ENCODE measurements around the gene ZDHHC8.

The ZDHHC8 gene

DNA sequence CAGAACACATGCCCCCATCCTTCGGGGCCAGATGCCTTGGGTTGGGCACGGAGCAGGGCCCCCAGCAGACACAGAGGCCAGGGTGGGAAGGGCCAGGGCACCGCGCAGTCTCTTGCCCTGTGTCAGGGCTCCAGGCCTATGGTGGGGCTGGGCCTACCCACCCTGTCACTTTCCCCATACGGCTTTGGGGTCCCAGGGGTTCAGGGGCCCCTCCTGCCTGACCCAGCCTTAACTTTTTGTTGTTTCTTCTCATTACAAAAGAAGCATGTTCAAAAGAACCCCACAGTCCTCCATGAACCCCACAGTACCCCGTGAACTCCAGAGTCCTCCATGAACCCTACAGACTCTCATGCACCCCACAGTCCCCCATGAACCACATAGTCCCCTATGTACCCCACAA lies 52.2 kb downstream of the ZDHHC8 start:
- no peak for DNase-seq

DNA sequence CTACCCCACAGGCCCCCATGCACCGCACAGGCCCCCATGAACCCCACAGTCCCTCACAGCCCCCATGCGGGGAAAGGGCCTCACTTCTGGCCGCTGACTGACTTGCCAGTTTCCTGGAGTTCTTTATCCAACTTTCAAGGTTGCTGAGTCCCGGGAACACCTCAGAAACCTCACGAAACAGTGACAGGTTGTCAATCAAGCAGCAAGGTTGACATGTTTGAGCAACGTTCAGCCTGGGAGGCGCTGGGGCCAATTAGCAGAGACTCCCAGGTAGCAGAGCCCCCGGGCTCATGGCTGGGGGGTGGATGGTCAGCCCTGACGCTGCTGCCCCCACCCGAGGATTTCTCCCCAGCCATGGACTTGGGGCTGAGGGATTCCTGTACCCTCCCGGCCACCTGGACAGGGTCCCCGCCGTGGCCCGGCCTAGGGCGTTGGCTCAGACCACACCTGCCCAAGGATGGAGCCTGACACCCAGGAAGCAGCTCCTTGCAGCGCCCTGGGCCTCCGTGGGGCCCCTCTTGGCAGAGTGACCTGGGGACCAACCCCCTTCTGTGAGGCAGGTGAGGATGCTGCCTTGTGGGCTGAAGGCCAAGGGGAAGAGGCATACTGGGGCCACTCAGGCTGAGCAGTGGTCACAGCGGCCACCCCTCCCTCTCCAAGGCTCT lies 53.0 kb downstream of the ZDHHC8 start:
- no peak for DNase-seq

DNA sequence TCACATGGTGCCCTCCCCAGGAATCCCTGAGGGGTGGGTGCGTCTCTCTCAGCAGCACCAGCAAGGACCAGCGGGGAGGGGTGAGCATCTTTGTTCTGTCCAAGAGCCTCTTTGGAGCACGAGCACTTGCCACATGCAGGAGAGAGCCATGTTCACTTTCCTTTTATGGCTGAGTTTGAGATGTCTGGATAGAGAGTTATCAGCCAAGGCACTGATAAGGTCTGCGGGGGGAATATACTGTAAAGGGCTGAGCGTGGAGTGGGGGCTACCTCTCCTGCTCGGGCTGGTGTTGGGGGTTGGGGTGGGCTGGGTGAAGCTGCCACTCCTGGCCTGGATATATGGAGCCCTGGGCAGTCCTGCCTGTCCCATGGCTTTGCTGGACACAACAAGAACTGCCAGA lies 54.1 kb downstream of the ZDHHC8 start:
- DNase-seq: no peak

GRCh38 chr22:20186183-20186870 lies 54.7 kb downstream of the ZDHHC8 start:
- DNase-seq: no peak

- no peak for DNase-seq
These were observed 55.4 kb downstream of the ZDHHC8 start for GRCh38 chr22:20186871-20187546.

DNA sequence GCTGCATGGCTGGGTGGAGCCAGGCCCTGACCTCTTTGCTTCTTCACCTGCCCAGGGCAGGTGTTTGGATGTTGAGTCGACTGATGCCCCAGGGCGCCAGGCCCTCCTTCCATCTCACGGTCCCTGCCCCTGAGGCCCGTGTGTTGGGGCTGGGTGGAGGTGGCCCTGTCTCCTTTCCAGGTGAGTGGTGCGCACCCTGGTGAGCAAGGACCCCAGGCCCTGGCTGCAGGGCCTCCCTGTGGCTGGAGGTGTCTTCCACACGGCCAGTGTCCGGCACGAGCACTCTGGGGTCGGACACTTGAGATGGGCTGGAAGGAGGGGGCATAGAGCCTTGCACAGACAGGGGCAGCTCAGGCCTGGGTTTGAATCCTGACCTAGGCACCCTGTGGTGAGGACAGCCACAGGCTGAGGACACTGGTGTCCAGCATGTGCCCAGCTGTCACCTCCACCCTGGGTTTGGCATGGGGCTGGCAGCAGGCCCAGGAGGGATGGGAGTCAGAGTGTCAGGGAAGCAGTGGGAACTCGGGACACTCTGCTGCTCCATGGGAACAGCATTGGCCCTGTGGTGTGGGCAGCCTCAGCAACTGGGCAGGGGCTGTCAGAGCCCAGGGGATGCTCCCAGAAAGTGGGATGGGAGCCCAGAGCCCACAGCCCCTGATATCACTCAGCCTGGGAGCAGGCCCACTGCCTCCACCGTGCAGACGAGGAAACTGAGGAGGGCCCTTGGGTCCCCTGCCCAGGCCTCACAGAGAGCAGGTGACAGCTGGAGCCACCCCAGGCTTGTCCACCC lies 56.4 kb downstream of the ZDHHC8 start:
- DNase-seq: no peak

DNA sequence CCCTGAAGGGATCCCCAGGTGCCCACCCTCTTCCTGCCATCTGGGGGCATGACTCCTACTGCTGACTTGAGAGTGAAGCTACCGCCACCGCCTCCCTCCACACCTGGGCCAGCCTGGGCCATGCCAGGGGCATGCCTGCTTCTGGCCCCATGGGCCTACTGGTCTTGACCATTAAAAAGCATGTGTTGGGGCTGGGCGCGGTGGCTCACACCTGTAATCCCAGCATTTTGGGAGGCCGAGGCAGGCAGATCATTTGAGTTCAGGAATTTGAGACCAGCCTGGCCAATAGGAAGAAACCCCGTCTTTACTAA lies 56.9 kb downstream of the ZDHHC8 start:
- no peak for DNase-seq

DNA sequence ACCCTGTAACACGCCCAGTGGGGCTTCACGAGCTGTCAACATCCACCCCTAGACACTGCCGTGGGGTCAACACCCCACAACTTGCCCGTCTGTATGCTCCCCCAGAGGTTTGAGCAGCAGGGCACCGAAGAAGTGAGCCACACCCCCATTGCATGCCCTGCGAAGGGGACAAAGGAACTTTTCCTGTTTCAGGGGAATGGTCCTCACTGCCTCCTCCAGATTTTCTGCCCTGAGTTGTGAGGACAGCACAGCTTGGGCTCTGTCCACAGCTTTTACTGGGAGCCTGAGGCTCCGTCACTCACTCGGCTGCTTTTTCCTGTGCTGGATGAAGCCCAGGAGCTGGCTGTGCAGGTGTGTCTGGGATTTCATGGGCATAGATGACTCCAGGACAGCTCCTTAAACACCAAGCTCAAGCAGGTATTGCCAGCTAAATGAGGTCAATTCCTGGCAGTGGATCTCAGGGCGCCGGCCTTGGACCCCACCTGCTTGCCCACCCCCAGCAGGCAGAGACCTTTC lies 59.5 kb downstream of the ZDHHC8 start:
- no peak for DNase-seq

DNA sequence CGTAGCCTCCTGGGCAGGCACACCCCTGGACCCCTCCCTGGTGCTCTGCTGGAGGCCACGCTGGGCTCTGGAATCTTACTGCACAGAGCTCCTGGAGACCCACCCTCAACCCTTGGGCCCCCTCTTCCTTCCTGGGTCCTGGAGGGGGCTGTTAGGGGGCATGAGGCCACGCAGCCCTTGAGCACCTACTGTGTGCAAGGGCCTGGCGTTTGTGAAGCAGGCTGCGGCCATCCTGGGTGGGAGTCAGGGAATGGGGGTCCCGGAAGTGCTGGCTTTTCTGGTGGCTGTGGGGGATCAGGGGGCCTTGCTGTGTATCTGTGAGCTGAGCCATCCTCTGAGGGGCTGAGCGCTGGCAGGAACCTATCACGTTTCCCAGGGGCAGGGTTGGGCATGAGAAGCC lies 60.2 kb downstream of the ZDHHC8 start:
- DNase-seq: no peak

DNA sequence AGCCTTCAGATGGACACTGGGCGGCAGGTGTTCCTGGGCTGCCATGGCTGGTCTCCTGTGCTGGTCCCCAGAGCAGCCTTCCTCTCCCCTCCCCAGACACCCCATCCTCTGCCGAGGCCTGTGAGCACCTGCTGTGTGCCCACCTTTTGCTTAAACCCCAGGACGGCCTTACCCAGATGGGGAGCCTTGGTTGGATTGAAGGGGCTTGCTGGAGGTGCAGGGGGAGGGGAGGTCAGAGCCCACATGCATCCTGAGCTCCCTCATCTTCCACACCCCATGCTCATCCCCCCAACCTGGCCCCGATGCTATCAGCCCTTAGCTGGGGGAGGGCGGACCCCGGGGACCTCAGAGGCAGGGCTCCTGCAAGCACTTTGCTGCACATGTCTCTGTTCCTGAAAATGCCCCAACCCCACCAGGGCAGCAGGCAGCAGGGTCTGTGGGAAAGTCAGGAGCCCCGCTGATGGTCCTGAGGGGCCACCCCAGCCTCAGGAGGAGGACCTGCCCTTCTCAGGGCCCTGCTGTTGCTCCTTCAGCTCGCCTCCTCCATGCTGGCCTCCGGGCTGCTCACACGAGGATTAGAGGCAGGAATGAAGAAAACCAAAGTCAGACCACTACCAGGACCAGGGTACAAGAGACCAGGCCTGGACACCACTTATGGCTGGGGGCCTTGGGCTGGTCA lies 60.8 kb downstream of the ZDHHC8 start:
- no peak for DNase-seq

GRCh38 chr22:20192972-20193760 lies 61.6 kb downstream of the ZDHHC8 start:
- no peak for DNase-seq

GRCh38 chr22:20193761-20194494 lies 62.3 kb downstream of the ZDHHC8 start:
- DNase-seq: no peak

DNA sequence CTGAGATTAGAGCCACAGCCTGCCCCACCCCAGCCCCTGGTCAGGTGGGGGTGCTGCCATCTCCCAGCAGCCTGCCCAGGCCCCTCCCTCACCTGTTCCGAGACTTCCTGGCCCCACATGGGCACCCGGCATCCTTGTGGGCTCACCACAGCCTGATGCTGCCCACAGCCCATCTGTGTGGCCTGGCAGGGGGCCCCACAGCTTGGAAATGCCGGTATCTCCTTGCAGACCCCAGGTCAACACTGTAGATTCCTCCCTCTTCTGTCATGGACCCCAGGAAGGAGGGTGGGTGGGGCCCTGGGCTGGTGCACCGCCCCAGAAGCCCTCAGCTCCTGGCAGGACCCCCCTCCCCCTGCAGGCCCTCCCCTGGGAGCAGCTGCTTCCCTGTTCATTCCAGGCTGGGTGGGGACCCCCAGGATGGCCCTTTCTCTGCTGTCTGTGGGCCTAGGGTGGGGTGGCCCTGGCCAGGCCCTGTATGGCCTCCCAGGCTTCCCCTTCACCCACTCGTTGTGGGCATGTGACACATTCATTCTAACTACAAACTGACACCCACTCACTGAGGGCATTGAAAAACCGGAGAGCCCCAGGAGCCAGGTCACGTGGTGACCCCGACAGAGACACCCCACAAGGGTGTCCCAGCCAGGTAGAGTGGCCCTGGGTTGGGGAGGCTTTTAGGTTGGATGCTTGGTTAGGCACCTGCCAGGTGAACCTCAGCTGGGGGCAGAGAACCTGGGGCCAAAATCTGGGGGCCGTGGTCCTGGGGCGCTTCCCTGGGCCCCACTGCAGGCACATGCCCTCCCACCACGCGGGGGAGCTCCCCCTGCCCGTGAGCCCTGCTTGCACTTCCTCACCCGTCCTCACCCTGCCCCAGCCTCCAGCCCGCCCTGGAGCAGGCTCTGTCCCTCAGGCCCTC lies 63.3 kb downstream of the ZDHHC8 start:
- no peak for DNase-seq

GRCh38 chr22:20196094-20196842 lies 64.7 kb downstream of the ZDHHC8 start:
- DNase-seq: no peak
